ENCODE results near the gene CKAP2L. TPM values are rescaled to one million over a fixed set of nuclear protein-coding genes. Genes with fewer than 3 reads are reported as not detected.
A peak's percentile ranks its signal among the peaks of the same experiment; 100 is the strongest.

Gene CKAP2L
- total and polyA plus RNA-seq, 9 of the 15 experiments (the other 6 are each of a cell fraction or from before 2014, with no cell fraction given) = 10.4 to 21.9 (median 14.2) TPM

DNA sequence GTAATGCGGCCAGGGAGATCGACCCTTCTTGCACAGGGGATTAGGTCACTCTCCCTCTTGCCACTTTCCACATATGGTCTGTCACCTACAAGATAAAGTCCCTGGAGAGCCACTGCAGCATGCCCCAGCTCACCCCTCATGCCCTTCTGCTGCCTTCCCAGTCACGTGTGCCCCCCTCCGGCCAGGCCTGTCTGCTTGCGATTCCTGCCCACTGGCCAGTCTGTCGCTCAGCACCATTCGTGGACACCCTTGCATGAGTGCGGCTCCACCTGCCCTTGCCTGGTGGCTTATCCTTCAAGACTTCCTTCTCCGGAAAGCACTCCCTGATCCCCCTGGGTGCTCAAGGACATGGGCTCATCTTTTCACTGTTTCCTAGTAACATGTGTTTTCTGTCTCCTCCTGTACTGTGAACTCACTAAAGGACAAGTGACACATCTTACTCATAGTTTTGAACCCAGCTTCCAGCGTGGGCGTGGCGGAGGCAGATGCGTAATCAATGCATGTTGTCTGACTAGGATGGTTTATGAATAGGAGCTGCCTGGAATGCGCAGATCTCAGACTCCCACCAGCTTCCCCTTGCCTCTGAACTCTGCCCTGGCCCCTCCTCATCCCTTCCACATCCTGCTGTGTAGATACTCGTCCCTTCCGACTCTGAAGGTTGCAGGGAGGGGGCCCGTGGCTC is 51.4 kb downstream of the CKAP2L start (continued):
- TF ChIP-seq, protein P1, sequence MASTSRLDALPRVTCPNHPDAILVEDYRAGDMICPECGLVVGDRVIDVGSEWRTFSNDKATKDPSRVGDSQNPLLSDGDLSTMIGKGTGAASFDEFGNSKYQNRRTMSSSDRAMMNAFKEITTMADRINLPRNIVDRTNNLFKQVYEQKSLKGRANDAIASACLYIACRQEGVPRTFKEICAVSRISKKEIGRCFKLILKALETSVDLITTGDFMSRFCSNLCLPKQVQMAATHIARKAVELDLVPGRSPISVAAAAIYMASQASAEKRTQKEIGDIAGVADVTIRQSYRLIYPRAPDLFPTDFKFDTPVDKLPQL (IDR thresholded peaks at IDR 0.05; ENCODE audit: extremely low read depth, insufficient read length) = no peak
- TF ChIP-seq, protein P2, sequence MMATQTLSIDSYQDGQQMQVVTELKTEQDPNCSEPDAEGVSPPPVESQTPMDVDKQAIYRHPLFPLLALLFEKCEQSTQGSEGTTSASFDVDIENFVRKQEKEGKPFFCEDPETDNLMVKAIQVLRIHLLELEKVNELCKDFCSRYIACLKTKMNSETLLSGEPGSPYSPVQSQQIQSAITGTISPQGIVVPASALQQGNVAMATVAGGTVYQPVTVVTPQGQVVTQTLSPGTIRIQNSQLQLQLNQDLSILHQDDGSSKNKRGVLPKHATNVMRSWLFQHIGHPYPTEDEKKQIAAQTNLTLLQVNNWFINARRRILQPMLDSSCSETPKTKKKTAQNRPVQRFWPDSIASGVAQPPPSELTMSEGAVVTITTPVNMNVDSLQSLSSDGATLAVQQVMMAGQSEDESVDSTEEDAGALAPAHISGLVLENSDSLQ (IDR thresholded peaks at IDR 0.05) = 0 out of 2 replicates have a peak, but pooled peaks have one; percentile 39
- TF ChIP-seq ZKSCAN1 (IDR thresholded peaks at IDR 0.05; ENCODE audit: low read depth, low read length) (0 out of 2 replicates have a peak, but pooled peaks have one; percentile 25), NFIC (IDR thresholded peaks at IDR 0.05) (no peak), GABPB1 (CRISPR knock-in tag; IDR thresholded peaks at IDR 0.05) (0 out of 2 replicates have a peak, but pooled peaks have one; percentile 29), ZNF507 (tag; conservative IDR thresholded peaks at IDR 0.05) (no peak), DPF2 (IDR thresholded peaks at IDR 0.05) (peak; percentile 69), ZNF224 (CRISPR knock-in tag; IDR thresholded peaks at IDR 0.05) (no peak), ZBTB1 (CRISPR knock-in tag; IDR thresholded peaks at IDR 0.05; ENCODE audit: borderline replicate concordance, low read depth) (no peak), CBX8 (IDR thresholded peaks at IDR 0.05; ENCODE audit: borderline replicate concordance, extremely low read depth, low read depth, low read length, poor library complexity, severe bottlenecking) (no peak), ELF1 (tag; IDR thresholded peaks at IDR 0.05) (no peak), RNF2 (IDR thresholded peaks at IDR 0.05) (no peak), ZNF263 (CRISPR knock-in tag; IDR thresholded peaks at IDR 0.05; ENCODE audit: borderline replicate concordance) (no peak), NFE2 (IDR thresholded peaks at IDR 0.05; ENCODE audit: low read depth) (peak; percentile 30; the same call in 1 of the 2 replicates), RB1 (IDR thresholded peaks at IDR 0.05; ENCODE audit: low read depth) (no peak)
- TF ChIP-seq, protein P3, sequence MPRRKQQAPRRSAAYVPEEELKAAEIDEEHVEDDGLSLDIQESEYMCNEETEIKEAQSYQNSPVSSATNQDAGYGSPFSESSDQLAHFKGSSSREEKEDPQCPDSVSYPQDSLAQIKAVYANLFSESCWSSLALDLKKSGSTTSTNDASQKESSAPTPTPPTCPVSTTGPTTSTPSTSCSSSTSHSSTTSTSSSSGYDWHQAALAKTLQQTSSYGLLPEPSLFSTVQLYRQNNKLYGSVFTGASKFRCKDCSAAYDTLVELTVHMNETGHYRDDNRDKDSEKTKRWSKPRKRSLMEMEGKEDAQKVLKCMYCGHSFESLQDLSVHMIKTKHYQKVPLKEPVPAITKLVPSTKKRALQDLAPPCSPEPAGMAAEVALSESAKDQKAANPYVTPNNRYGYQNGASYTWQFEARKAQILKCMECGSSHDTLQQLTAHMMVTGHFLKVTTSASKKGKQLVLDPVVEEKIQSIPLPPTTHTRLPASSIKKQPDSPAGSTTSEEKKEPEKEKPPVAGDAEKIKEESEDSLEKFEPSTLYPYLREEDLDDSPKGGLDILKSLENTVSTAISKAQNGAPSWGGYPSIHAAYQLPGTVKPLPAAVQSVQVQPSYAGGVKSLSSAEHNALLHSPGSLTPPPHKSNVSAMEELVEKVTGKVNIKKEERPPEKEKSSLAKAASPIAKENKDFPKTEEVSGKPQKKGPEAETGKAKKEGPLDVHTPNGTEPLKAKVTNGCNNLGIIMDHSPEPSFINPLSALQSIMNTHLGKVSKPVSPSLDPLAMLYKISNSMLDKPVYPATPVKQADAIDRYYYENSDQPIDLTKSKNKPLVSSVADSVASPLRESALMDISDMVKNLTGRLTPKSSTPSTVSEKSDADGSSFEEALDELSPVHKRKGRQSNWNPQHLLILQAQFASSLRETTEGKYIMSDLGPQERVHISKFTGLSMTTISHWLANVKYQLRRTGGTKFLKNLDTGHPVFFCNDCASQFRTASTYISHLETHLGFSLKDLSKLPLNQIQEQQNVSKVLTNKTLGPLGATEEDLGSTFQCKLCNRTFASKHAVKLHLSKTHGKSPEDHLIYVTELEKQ (CRISPR knock-in tag; IDR thresholded peaks at IDR 0.05) = no peak
- TF ChIP-seq, protein P4, sequence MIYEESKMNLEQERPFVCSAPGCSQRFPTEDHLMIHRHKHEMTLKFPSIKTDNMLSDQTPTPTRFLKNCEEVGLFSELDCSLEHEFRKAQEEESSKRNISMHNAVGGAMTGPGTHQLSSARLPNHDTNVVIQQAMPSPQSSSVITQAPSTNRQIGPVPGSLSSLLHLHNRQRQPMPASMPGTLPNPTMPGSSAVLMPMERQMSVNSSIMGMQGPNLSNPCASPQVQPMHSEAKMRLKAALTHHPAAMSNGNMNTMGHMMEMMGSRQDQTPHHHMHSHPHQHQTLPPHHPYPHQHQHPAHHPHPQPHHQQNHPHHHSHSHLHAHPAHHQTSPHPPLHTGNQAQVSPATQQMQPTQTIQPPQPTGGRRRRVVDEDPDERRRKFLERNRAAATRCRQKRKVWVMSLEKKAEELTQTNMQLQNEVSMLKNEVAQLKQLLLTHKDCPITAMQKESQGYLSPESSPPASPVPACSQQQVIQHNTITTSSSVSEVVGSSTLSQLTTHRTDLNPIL (CRISPR knock-in tag; IDR thresholded peaks at IDR 0.05) = no peak
- TF ChIP-seq, protein P5, sequence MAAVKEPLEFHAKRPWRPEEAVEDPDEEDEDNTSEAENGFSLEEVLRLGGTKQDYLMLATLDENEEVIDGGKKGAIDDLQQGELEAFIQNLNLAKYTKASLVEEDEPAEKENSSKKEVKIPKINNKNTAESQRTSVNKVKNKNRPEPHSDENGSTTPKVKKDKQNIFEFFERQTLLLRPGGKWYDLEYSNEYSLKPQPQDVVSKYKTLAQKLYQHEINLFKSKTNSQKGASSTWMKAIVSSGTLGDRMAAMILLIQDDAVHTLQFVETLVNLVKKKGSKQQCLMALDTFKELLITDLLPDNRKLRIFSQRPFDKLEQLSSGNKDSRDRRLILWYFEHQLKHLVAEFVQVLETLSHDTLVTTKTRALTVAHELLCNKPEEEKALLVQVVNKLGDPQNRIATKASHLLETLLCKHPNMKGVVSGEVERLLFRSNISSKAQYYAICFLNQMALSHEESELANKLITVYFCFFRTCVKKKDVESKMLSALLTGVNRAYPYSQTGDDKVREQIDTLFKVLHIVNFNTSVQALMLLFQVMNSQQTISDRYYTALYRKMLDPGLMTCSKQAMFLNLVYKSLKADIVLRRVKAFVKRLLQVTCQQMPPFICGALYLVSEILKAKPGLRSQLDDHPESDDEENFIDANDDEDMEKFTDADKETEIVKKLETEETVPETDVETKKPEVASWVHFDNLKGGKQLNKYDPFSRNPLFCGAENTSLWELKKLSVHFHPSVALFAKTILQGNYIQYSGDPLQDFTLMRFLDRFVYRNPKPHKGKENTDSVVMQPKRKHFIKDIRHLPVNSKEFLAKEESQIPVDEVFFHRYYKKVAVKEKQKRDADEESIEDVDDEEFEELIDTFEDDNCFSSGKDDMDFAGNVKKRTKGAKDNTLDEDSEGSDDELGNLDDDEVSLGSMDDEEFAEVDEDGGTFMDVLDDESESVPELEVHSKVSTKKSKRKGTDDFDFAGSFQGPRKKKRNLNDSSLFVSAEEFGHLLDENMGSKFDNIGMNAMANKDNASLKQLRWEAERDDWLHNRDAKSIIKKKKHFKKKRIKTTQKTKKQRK (IDR thresholded peaks at IDR 0.05; ENCODE audit: borderline replicate concordance, low read depth, low read length) = no peak
